ENCODE data around the gene CCND1.

GRCh38 chr11:69630424-69630823, 10.5 kb upstream of the CCND1 start:
- no peak for TF ChIP-seq CTCF (conservative IDR thresholded peaks at IDR 0.05 in 1 of 2, IDR thresholded peaks at IDR 0.05 in 1 of 2; ENCODE audit: low read depth in 1 of 2, low read length in 2 of 2)
- no peak for TF ChIP-seq EZH2 (IDR thresholded peaks at IDR 0.05; ENCODE audit: low read length, missing control alignments)
